Mesendoderm (in vitro differentiated cells): Measurements from ENCODE around the gene BLTP3B.

ENCODE experiments used
- DNase-seq: peaks from one replicate; pipeline ENCODE4 v3.0.0; 2013
- H2AK5ac ChIP-seq: 2 replicates; pipeline ENCODE4 v1.6.1; 2013; ENCODE audit warnings: low read length, inconsistent platforms
- H2BK120ac ChIP-seq: 2 replicates; pipeline ENCODE4 v1.6.1; 2013; ENCODE audit warnings: low read depth, mild to moderate bottlenecking, low read length, moderate library complexity, mixed read lengths
- H2BK15ac ChIP-seq: replicated peaks from 2 replicates; pipeline ENCODE4 v1.6.1; 2013; ENCODE audit warnings: low read depth, mild to moderate bottlenecking, moderate library complexity
- H2BK5ac ChIP-seq: 2 replicates; pipeline ENCODE4 v1.6.1; 2013; ENCODE audit warnings: low read length, inconsistent platforms
- H3K18ac ChIP-seq: 2 replicates; pipeline ENCODE4 v1.6.1; 2013; ENCODE audit warnings: mild to moderate bottlenecking, low read length, mixed read lengths
- H3K23ac ChIP-seq: one replicate; pipeline ENCODE4 v1.6.1; 2013; ENCODE audit warnings: low read length
- H3K27ac ChIP-seq: 2 replicates; pipeline ENCODE4 v1.5.1; 2013; ENCODE audit warnings: low read depth, mild to moderate bottlenecking, inconsistent platforms, low read length, moderate library complexity
- H3K27me3 ChIP-seq: 2 replicates; pipeline ENCODE4 v1.6.1; 2013; ENCODE audit warnings: low read length, control low read depth, mild to moderate bottlenecking, inconsistent platforms; ENCODE audit not compliant: insufficient read depth, poor library complexity
- H3K36me3 ChIP-seq: 2 replicates; pipeline ENCODE4 v1.6.1; 2013; ENCODE audit warnings: low read length, inconsistent platforms; ENCODE audit not compliant: control insufficient read depth, insufficient read depth
- H3K4ac ChIP-seq: one replicate; pipeline ENCODE4 v1.6.1; 2013; ENCODE audit warnings: low read depth, mild to moderate bottlenecking, low read length, moderate library complexity
- H3K4me1 ChIP-seq: 2 replicates; pipeline ENCODE4 v1.6.1; 2013; ENCODE audit warnings: low read depth, low read length, inconsistent platforms; ENCODE audit not compliant: control insufficient read depth
- H3K4me2 ChIP-seq: 2 replicates; pipeline ENCODE4 v1.6.1; 2013; ENCODE audit warnings: low read length
- H3K4me3 ChIP-seq: 2 replicates; pipeline ENCODE4 v1.5.1; 2013; ENCODE audit warnings: mild to moderate bottlenecking, low read length
- H3K56ac ChIP-seq: one replicate; pipeline ENCODE4 v1.6.1; 2013; ENCODE audit warnings: low read length
- H3K79me1 ChIP-seq: 2 replicates; pipeline ENCODE4 v1.6.1; 2013; ENCODE audit warnings: low read length, inconsistent platforms
- H3K79me2 ChIP-seq: 2 replicates; pipeline ENCODE4 v1.6.1; 2013; ENCODE audit warnings: mild to moderate bottlenecking, low read length; ENCODE audit not compliant: control insufficient read depth, insufficient read depth
- H3K9ac ChIP-seq: 2 replicates; pipeline ENCODE4 v1.6.1; 2013; ENCODE audit warnings: low read length, inconsistent platforms
- H4K5ac ChIP-seq: one replicate; pipeline ENCODE4 v1.6.1; 2013; ENCODE audit warnings: low read length
- H4K8ac ChIP-seq: one replicate; pipeline ENCODE4 v1.6.1; 2013; ENCODE audit warnings: low read depth, mild to moderate bottlenecking, control low read depth, low read length, moderate library complexity
- WGBS: extraction: QIAGEN DNeasy Blood & Tissue Kit; methylation state at CpG from one replicate; pipeline ENCODE4 v1.1.7; 2013; ENCODE audit warnings: low lambda C conversion rate, missing lambda C conversion rate; ENCODE audit not compliant: insufficient coverage; ENCODE audit errors: extremely low coverage; 5-methylcytosine and 5-hydroxymethylcytosine counted together

Gene BLTP3B

GRCh38 chr12:100146252-100146651 is 3.6 kb upstream of the BLTP3B start:
- H4K8ac ChIP-seq = no peak overlapping the region
- no peaks in the 10 kb centered on the region for H3K27me3 ChIP-seq
- no peak overlapping the region for H3K4me2 ChIP-seq
- H3K23ac ChIP-seq = no peak overlapping the region
- H3K79me1 ChIP-seq = peaks cover 3% of the 10 kb centered on the region
- H3K4ac ChIP-seq = no peak overlapping the region
- H3K79me2 ChIP-seq = peaks cover 5% of the 10 kb centered on the region
- no CpG with 5 or more reads among the region's 2 CpGs for WGBS
- no peak overlapping the region for H3K56ac ChIP-seq
- DNase-seq = no peak
- H2BK5ac ChIP-seq = no peak overlapping the region
- no peak overlapping the region for H2BK15ac ChIP-seq
- no peak overlapping the region for H3K4me3 ChIP-seq
- no peak overlapping the region for H3K27ac ChIP-seq
- H3K9ac ChIP-seq = no peak overlapping the region
- no peaks in the 10 kb centered on the region for H3K36me3 ChIP-seq
- no peak overlapping the region for H2AK5ac ChIP-seq
- H3K18ac ChIP-seq = no peak overlapping the region
- H2BK120ac ChIP-seq = no peak overlapping the region
- H4K5ac ChIP-seq = no peak overlapping the region
- H3K4me1 ChIP-seq = no peaks in the 10 kb centered on the region

GRCh38 chr12:100145643-100146042 is 3.0 kb upstream of the BLTP3B start:
- no peak overlapping the region for H3K9ac ChIP-seq
- no peak overlapping the region for H3K23ac ChIP-seq
- DNase-seq = no peak
- H3K4ac ChIP-seq = no peak overlapping the region
- no peak overlapping the region for H2AK5ac ChIP-seq
- no peak overlapping the region for H2BK15ac ChIP-seq
- H4K5ac ChIP-seq = no peak overlapping the region
- no peak overlapping the region for H3K27ac ChIP-seq
- no peaks in the 10 kb centered on the region for H3K27me3 ChIP-seq
- H3K4me2 ChIP-seq = no peak overlapping the region
- H3K79me2 ChIP-seq = peaks cover 6% of the 10 kb centered on the region
- H2BK120ac ChIP-seq = no peak overlapping the region
- no peak overlapping the region for H3K18ac ChIP-seq
- WGBS = no CpG with 5 or more reads among the region's 7 CpGs
- H4K8ac ChIP-seq = no peak overlapping the region
- no peaks in the 10 kb centered on the region for H3K4me1 ChIP-seq
- no peak overlapping the region for H3K4me3 ChIP-seq
- peaks cover 3% of the 10 kb centered on the region for H3K79me1 ChIP-seq
- H3K56ac ChIP-seq = no peak overlapping the region
- H3K36me3 ChIP-seq = no peaks in the 10 kb centered on the region
- no peak overlapping the region for H2BK5ac ChIP-seq

DNA sequence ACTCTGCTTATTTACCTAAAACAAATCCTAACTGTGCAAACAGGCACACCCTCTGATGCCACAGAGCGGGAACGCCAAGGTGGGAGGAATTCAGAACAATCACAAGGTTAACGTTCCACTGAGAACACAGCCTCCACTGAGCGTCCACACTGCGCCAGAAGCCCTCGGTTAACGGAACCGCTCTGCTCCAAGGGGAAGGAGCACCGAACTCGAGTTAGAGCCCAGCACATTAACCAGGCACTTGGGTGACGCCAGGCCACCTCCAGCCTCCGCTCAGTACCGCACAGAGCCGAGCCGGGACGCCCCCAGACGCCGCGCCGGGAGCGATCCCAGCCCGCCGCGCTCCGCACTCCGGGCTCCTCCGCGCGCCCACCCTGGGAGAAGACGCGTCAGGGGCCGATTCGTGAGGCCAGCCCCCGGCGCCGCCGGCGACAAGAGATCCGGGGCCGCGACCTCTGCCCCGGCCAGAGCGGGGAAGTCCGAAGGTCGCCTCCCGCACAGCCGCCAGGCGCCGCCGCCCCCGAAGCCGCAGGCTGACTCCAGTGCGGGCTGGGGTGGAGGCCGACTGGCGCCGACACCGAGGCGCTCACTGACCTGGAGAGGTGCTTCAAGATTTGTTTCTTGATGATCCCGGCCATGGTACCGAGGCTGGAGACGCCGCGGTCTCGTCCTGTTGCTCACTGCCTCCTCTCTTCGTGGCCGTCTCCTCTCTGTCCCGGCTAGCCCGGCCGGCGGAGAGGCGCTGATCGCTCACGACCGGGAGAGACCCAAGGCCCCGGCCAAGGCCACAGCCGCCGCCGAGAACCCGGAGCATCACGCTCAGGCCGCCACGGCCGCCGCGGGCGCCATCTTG is 450 bp downstream of the BLTP3B start:
- Histone ChIP-seq H2BK5ac (peak overlapping the region; percentile 80), H2AK5ac (no peak overlapping the region), H4K8ac (no peak overlapping the region), H3K9ac (peak overlapping the region; percentile 94), H3K79me1 (peaks cover 11% of the 10 kb centered on the region), H3K18ac (peak overlapping the region; percentile 90), H3K4me3 (peak overlapping the region; percentile 96), H3K4me1 (no peaks in the 10 kb centered on the region), H2BK15ac (no peak overlapping the region), H3K4me2 (peak overlapping the region; percentile 96), H3K56ac (peak overlapping the region; percentile 85), H4K5ac (no peak overlapping the region), H3K4ac (peak overlapping the region; percentile 76), H3K27me3 (no peaks in the 10 kb centered on the region), H2BK120ac (no peak overlapping the region), H3K23ac (peak overlapping the region; percentile 97), H3K79me2 (peaks cover 27% of the 10 kb centered on the region), H3K36me3 (no peaks in the 10 kb centered on the region), H3K27ac (peak overlapping the region; percentile 82)
- peak; percentile 74 for DNase-seq
- no CpG with 5 or more reads among the region's 86 CpGs for WGBS

- Histone ChIP-seq H3K79me1 (peaks cover 13% of the 10 kb centered on the region), H3K56ac (peak overlapping the region; percentile 85), H3K4me1 (no peaks in the 10 kb centered on the region), H3K18ac (no peak overlapping the region), H3K4me3 (peak overlapping the region; percentile 96), H3K4ac (no peak overlapping the region), H3K27me3 (no peaks in the 10 kb centered on the region), H3K27ac (no peak overlapping the region), H3K4me2 (peak overlapping the region; percentile 96), H4K5ac (no peak overlapping the region), H3K23ac (no peak overlapping the region), H2BK5ac (no peak overlapping the region), H3K79me2 (peaks cover 29% of the 10 kb centered on the region), H2BK120ac (no peak overlapping the region), H3K36me3 (no peaks in the 10 kb centered on the region), H4K8ac (no peak overlapping the region), H2AK5ac (no peak overlapping the region), H2BK15ac (no peak overlapping the region), H3K9ac (peak overlapping the region; percentile 94)
- DNase-seq = peak; percentile 28
- no CpG with 5 or more reads among the region's 6 CpGs for WGBS
Observed at GRCh38 chr12:100141666-100141997, 1.0 kb downstream of the BLTP3B start.

- Histone ChIP-seq H3K79me1 (peaks cover 13% of the 10 kb centered on the region), H3K4me1 (no peaks in the 10 kb centered on the region), H3K23ac (no peak overlapping the region), H2BK5ac (no peak overlapping the region), H3K27me3 (no peaks in the 10 kb centered on the region), H3K4me2 (no peak overlapping the region), H3K4ac (no peak overlapping the region), H2BK15ac (no peak overlapping the region), H2BK120ac (no peak overlapping the region), H3K56ac (no peak overlapping the region), H3K4me3 (no peak overlapping the region), H3K9ac (no peak overlapping the region), H3K36me3 (no peaks in the 10 kb centered on the region), H4K8ac (no peak overlapping the region), H3K27ac (no peak overlapping the region), H2AK5ac (no peak overlapping the region), H3K79me2 (peaks cover 33% of the 10 kb centered on the region), H3K18ac (no peak overlapping the region), H4K5ac (no peak overlapping the region)
- no peak for DNase-seq
- no CpG with 5 or more reads among the region's 5 CpGs for WGBS
Observed at GRCh38 chr12:100138803-100139098, 3.9 kb downstream of the BLTP3B start.
